ENCODE results near the gene RFTN1.
"Not testable (repeated sequence)": the region's sequence is repeated elsewhere in the genome, so short reads cannot be mapped to it uniquely, and the experiment has no call there.

Gene RFTN1

DNA sequence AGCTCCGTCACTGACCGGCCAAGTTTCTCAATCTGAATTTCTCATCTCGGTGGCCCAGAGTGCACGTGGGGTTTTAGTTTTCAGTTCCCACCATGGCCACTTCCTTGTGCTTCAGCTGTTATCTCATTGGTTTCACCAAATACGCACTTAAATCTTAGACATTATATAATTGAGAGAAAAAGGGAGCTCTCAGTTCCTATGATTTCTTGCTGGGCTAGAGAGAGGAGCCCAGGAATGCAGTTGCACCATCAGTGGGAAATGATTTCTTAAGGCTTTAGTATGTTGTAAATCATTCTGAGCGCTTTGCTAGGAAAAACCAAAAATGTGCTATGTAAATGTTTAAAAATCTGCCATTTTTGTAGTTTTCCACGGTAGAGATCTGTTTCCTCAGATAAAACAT is 195.3 kb downstream of the RFTN1 start:
- no peak for FAIRE-seq

DNA sequence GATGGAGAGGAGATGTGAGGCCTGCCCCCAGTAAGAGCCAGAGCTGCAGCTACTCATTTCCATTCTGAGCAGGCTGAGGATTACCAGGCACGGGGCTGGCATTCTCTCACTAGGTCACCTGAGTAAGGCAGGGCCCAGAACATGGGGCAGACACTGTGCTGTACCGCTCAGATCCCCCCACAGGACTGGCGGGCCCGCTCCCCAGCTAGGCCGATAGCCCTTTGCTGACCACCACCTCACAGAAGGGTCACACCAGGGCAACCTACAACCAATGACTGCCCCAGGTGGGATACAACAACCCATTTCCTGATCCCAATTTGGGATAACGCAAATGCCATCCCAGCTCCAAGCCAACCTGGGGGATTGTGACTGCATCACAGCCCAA is 195.9 kb downstream of the RFTN1 start:
- FAIRE-seq = no peak

DNA sequence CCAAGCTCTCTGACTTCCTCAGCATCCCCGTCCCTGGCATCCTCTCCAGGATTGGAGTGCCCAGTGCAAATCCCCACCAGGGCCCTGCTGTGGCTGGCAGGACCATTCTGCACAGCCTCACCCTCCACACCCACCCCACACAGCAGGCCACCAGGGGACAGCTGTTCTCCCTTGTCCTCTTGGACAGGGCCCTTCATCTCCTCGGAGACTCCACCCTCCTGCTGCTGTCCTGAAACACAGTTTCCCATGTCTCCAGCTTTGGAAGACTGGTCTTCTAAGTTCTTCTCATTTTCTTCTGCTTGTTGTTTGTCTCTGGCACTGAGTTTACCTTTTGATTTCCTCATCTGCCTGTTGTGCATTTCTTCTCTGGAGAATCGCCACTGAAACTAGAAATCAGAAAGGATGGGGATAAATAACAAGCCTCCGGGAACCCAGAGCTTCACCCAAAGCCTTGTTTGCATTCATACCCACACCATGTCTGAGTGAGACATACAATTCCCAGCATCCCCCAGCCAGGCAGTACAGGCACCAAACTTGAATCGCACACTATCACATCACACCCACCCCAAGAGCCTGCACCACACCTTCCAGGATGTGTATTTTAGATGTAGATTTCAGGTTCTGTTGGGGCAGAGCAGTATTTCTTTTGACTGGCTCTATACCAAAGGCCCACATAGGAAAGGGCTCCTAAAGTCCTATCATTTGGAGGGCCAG is 196.5 kb downstream of the RFTN1 start:
- FAIRE-seq = no peak

DNA sequence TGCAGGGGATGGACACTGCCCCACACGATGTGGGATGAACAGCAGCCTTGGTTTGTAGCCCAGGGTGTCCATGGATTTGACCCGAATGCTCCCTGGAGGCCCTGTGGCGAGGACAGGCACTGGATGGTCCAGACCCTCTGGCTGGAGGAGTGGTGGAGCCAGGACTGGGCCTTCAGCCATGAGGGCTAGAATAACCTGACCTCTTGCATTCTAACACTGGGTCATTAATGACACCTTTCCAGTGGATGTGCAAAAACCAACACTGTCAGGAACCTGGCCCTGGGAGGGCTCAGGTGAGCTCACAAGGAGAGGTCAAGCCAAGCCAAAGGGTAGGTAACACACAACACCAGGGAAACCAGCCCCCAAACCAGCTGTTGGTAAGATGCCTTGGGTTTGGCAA is 197.1 kb downstream of the RFTN1 start:
- no peak for FAIRE-seq

DNA sequence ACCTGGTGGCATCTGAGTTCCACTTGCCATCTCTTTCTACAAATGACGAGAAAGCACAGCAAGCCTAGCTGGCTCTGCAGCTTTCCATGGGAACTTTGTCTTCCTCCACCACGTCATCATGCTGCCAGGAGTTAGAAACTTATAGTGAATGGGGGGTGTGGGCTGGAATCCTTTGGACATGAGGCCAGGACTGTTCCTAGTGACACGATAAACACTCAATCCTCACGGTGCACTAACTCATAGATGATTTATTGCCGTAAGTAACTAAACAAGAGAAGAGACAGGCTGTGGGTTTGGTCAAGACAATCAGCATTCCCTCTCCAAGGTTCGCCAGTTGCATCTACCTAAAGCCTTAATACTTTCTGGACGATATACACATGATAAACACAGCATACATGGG is 197.9 kb downstream of the RFTN1 start:
- no peak for FAIRE-seq

DNA sequence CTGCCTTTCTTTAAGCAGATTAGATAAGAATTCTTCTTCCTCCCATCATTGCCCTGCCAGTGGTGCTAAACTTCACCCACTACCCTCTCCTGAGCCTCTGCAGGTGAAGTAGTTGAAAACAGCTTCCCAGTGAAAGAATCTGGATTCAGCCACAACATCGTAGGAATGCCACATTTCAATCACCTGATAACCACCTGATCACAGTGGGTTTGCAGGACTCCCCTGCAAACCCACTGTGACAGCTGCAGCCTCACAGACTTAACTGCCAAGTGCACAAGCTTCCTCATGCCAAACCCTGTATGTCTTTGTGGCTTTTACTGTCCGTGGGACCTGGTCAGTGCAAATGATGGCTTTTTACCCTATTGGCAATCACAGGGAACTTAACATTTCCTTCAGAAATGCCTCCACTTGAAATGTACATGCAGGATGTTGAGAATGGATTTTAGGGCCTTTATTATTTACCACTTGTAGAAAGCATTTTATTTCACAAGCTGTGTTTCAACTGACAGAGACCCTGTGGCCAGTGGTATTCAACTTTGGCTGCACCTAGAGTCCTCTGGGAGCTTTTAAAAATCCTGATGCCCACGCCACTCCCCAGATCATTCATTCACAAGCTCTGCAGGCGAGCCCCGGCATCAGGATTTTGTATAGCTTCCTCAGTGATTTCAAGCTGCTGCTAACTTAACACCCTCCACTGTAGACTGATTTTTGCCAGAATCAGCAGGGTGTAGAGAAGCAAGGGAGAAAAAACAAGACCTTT is 199.4 kb downstream of the RFTN1 start:
- FAIRE-seq = no peak

DNA sequence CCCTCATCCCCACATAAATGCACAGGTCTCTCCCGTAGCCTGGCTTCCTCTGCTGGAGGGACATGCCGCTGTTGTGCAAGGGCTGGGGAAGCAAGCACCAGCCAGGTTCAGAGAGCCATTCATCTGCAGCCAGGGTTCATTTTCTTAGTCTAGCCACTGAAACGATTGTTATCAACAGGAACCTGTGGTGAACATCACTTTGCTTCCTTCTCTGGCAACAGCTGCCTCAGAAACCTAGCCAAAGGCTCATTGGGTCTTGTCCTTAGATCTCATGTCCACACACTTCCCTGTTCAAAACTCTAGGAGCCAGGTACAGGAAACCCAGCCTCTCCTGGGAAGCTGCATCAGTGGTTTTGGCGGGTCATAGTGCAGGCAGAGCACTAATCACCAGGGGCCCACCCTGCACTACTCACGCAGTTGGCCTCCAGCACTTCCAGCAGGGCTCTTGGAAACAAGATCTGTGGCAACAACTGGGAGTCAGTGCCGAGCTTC is 201.5 kb downstream of the RFTN1 start:
- FAIRE-seq = no peak

DNA sequence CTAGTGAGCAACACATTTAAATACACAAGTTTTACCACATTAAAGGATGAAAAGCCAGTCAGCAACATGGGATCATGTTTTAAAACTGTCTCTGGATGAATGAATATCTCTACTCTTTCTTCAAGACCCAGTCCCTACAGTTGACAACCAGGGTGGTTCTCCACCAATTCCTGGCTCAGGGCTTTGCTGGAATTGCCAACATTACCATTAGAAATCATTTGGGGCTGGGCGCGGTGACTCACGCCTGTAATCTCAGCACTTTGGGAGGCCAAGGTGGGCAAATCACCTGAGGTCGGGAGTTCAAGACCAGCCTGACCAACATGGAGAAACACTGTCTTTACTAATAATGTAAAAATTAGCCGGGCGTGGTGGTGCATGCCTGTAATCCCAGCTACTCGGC is 203.0 kb downstream of the RFTN1 start:
- not testable (repeated sequence) for FAIRE-seq

DNA sequence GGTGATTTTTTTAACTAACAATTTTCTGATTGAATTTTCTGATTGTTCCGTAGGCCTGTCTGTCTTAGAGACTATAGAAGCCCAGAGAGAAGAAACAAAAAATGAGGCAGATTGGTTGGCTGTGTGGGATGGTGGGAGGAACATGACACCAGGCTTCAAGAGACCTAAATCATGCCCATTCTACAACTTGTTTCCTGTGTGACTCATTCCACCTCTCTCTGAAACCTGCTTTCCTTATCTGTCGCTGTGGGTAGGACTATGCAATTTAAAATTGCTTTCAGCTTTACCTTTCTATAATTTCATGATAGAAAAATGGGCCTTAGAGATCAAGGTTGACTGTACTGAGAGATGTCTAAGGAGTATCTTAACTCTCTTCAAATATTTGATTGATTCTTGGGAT is 203.9 kb downstream of the RFTN1 start:
- FAIRE-seq = no peak

DNA sequence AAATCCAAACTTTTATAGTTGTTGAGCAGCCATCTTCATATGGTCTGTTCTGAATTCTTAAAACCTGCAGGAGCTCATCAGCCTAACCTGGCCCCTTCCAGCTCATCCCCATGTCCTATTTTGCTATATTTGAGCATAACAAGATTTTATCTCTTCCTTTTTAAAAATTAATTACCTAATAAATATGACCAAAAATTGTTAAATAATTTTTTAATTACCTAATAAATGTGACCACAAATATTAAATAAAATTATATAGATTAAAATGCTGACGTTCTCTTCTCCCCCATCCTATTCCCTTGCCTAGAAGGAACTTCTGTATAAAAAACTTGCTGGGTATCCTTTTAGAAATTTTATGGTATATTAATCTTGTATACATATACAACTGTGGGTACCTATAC is 204.8 kb downstream of the RFTN1 start:
- FAIRE-seq = no peak

DNA sequence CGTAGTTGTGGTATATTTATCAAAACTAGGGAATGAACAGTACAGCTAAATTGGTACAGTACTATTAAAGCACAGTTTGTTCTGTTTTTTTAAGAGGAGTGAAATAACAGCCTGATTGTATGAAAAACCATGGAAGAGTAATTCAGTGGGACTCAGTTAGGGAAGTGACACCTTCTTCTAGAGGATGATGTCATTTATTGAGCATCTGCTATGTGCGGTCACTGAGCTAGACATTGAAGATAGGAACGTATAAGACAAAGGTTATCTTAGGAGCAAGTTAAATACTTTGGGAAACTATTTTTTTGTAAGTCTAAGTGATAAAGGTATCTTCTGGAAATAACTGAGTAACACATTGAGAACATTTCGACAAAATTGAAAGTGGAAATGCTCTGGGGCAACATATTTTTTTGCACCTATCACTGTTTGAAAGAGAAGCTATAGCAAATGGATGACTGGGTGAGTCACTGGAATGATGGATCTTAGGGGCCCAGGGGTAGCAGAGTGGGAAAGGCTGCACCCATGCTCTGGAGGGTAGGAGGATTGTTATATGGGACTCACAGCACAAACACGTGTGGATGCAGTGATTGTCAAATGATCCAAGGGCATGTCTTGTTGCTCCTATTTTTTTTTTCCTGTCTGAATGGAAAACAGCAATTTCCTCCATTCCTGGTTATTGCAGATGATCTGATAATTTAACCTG is 205.5 kb downstream of the RFTN1 start:
- no peak for FAIRE-seq

DNA sequence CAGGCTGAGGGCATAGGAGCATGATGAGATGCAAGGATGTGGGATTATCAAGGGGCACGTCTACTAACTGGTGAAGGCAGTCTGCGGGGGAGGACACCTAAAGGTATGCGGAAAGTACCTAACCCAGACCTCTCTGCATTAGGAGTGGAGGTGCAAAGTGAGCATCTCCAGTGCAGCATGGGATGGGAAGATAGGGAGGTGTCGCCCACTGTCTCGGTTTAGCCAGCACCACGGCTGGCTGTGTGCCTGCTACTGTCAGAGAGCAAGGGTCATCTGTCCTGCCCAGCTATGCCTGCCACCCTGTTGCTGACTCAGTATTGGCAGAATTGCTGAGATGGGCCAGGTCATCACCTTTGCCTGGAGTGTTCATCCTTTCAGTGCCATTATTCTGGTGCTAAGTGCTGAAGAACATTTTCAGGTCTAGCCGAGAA is 208.4 kb downstream of the RFTN1 start:
- no peak for FAIRE-seq

DNA sequence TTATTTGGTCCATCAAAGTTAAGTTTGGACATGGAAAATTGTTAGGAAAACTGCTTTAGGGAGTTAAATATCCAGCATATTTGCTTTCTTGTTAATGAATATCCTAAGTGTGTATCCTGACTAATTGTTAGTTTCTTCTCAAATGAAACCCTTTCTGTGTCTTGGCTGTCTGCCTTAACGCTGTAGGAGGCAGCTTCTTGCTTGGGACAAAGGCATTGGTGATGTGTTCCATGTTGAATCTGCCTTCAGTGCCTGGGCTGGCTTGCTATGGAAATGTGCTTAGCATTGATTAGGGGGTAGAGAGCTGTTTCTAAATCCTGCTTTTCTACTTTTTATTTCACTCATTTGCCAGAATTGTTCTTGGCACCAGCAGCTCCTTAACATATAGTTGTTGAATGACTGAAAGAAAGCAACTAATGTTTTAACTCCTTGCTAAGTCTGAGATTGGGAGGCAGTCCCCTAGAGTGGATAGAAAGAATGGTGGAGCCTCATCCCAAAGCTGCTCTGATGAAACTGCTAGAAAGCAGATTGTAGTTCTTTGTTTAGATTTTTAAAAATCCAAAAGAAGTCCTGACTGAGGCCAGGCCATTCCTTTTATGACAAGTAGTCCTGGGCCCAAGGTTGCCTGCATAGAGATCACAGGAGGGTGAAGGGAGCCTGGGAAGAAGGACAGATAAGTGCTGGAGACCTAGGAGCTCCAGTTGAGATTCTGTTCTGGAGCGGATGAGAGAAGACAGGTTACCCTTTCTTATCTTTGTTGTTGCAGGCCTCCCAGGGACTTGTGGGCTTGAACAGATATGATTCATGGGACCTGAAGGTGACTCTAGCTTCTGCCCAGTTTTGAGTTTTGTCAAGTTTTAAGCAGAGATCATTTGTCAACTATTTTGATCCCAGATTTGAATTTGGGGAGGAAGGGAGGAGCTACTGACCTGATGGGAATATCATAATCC is 209.2 kb downstream of the RFTN1 start:
- no peak for FAIRE-seq

DNA sequence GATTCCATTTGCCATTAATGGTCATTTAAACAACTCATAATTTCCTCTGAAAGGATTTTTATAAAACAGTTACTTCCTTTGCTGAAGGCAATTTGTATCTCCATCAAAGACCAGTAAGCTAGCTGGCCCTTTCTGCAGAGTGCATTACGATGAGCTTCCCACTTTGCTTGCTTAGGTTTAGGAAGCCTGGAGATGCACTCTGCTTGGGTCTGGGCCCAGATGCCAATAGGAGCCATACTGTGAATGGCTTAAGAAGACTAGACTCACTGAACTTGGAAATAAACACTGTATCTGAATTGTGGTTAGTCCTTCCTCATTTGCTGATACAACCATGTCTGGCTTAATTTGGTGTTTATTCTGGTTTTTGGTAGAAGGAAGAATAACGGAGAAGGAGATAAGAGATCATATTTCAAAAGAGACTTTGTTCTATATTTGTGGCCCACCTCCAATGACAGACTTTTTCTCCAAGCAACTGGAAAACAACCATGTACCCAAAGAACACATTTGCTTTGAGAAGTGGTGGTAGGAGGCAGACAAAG is 210.4 kb downstream of the RFTN1 start:
- no peak for FAIRE-seq

DNA sequence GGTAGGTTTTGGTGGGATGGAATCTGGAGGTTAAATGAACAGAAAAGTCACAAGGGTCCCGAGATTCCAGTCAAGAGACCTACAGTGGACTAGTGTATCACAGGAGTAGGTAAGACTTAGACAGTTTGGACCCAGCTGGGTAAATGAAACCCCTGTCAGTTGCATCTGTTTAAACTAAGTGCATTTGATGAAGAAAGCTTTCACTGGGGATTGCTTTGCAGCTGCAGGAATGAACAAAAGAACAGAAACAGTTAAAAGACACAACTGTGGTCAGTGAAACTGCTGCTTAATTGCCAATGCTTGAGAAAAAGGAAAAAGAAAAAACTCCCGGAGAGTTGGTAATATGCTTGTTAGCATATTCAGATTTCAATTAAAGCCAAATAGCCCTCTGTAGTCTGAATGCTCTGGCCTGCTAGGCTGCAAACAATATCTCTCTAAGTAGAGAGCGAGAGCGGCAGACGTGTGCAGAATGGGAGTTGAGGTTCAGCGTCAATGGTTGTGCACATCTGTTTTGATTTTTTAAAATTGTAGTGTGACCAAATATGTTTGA is 211.3 kb downstream of the RFTN1 start:
- FAIRE-seq = no peak

DNA sequence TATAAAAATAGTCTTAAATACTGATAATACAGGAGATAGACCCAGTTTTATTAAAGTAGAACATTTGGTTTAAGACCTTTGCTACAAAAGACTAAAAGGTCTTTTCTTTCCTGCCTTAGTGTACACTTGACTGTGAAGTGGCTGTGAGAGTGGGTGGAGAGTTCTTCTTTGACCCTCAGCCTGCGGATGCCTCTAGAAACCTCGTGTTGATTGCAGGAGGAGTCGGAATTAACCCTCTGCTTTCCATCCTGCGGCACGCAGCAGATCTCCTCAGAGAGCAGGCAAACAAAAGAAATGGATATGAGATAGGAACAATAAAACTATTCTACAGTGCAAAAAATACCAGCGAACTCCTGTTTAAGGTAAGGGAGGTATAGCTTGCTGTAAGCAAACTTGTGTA is 212.0 kb downstream of the RFTN1 start:
- no peak for FAIRE-seq

DNA sequence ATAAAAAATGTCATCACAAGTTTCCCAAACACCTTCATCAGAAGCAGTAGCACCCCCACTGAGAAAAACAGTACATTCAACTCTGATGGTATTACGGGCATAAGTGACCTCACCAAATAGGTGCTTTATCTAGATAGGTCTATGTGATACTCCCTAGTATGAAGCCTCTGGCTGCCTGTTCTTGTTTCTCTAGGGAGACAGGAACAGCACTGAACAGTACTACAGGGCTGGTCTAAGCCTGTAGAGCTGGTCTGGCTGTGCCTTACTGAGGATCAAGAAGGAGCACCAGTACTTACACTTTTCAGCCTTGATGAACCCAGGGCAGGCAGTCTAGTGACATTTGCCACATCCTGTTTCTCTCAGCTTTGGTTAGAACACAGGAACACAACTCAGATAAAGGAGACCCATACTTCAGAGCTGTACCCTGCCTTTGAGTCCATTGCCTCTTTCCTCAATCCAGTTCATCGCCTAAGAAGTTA is 212.6 kb downstream of the RFTN1 start:
- FAIRE-seq = no peak

DNA sequence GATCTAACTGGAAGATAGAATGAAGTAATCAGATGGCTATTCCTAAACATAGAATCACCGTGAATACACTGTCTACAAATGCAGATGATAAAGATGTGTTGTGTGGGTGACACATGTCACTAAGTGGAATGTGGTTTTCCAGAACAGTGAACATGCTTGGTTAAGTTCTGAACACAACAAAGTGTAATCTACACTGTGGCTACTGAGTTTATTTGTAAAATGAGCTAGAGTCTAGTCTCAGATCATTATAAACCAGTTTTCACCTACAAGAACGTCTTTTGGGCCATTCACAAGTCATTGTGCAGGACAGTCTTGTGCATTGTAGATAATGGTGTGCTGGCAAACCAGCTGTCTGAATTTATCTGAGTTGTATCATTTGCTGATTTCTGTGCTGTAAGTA is 213.2 kb downstream of the RFTN1 start:
- FAIRE-seq = no peak

DNA sequence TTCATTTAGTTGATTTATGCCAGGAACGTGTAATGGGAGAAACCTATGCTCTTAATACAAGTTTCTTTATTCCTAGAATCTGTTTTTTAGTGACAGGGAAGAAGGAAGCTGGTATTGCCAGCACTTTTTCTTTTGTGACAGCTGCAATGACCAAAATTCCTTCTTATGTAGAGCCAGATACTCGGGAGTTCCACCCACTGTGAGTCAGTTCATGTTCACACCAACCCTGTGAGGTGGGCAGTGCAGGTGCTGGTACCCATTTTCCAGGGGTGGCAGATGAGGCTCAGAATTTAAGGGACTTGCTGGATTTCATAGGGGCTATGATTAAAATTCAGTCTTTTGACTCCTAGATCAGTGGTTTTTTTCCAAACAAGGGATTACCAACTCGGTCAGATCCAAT is 213.8 kb downstream of the RFTN1 start:
- no peak for FAIRE-seq

DNA sequence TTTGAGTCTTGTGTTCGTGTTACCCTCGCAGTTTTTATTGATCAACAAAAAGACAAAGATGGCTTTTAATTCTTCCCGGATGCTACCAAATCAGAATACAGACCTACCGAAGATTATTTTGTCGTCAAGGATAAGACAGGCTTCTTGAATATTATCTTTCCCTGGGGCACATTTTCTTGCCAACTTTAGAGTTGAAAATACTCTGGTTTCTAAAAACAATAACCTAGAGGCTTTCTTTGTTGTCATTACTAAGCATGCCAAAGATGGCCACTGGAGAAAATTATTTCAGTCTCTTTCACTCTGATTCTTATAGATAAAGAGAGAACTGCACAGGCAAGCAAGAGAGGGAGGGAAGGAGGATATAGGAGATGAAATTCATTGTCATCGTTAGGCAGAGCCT is 214.6 kb downstream of the RFTN1 start:
- FAIRE-seq = no peak

DNA sequence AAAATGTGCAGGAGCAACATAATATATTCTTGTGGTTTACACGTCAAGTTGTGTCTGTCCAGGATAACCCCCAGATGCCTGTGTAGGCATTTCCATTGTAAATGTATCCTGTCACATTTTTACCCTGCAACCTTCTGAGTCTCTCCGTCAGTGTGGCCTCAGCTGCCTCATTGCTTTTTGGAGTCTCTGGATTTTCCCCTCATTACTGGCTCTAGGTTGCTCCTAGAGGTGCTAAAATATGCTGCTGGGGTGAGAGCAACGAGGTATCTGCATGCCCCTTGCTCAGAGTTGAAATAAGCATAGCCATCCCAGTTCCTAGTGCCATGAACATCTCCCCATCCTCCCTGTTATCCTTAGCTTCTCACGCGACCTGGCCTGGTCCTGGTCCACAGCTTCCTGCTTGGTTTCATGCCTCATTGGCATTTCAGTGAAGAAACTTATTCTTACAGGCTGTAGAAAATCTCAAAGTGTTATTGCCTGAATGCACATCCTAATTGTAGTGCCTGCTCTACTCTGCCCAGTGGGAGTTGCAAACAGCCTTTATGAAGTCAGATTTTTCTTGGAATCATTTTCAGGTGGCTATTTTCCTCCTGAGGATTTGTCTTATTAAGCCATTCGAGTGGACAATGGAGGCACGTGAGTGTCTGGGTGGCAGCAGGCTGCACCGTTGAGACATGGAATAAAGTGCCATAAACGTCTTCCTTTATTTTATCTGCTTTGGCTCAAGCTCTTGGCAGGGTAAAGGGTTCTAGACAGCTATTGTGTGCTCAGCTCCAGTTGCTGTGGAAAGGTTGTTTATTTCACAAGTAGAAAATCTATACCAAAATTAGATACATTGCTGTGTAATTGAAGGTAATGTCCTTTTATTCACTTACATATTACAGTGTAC is 215.3 kb downstream of the RFTN1 start:
- FAIRE-seq = no peak
